Effector memory CD4-positive, alpha-beta T cell (primary cell): ENCODE results near the gene EPB41L4A.
"Not testable (repeated sequence)": the region's sequence is repeated elsewhere in the genome, so short reads cannot be mapped to it uniquely, and the experiment has no call there.

Experiments
- DNase-seq, 3 donors: peaks; one replicate each; pipeline ENCODE4 v3.0.0-alpha.2; 2020
- H3K27ac ChIP-seq: 2 replicates; pipeline ENCODE4 v1.7.0; 2013; ENCODE audit warnings: mild to moderate bottlenecking, low read length, moderate library complexity; ENCODE audit not compliant: insufficient read depth, poor library complexity, severe bottlenecking
- H3K27me3 ChIP-seq: replicated peaks from 2 replicates; pipeline ENCODE4 v1.7.0; 2013; ENCODE audit warnings: mild to moderate bottlenecking, low read length; ENCODE audit not compliant: insufficient read depth, control insufficient read depth, poor library complexity, severe bottlenecking
- H3K36me3 ChIP-seq: 2 replicates; pipeline ENCODE4 v1.7.0; 2013; ENCODE audit warnings: mild to moderate bottlenecking, low read length, moderate library complexity; ENCODE audit not compliant: control insufficient read depth, insufficient read depth
- H3K4me1 ChIP-seq: 2 replicates; pipeline ENCODE4 v1.7.0; 2013; ENCODE audit warnings: low read length, mild to moderate bottlenecking; ENCODE audit not compliant: control insufficient read depth, insufficient read depth, poor library complexity, severe bottlenecking
- H3K4me3 ChIP-seq: 2 replicates; pipeline ENCODE4 v1.7.0; 2013; ENCODE audit warnings: low read length, low read depth, mild to moderate bottlenecking; ENCODE audit not compliant: insufficient read depth, poor library complexity, severe bottlenecking
- H3K9me3 ChIP-seq: 2 replicates; pipeline ENCODE4 v1.7.0; 2013; ENCODE audit warnings: mild to moderate bottlenecking, low read length, moderate library complexity; ENCODE audit not compliant: control insufficient read depth

Gene EPB41L4A

GRCh38 chr5:112208195-112208594 is 210.9 kb downstream of the EPB41L4A start:
- H3K4me3 ChIP-seq, DNase-seq, H3K27ac ChIP-seq, H3K4me1 ChIP-seq, H3K36me3 ChIP-seq, H3K9me3 ChIP-seq, H3K27me3 ChIP-seq: not testable (repeated sequence)

GRCh38 chr5:112205846-112206245 is 213.2 kb downstream of the EPB41L4A start:
- Histone ChIP-seq H3K4me1 (no peaks in the 10 kb centered on the region), H3K36me3 (no peaks in the 10 kb centered on the region), H3K9me3 (no peaks in the 10 kb centered on the region), H3K27me3 (peaks cover 6% of the 10 kb centered on the region), H3K27ac (no peak overlapping the region), H3K4me3 (no peak overlapping the region)
- DNase-seq, result no peak

GRCh38 chr5:112203229-112203628 is 215.8 kb downstream of the EPB41L4A start:
- H3K27me3 ChIP-seq, result peaks cover 6% of the 10 kb centered on the region
- DNase-seq, result no peak
- H3K4me1 ChIP-seq, result no peaks in the 10 kb centered on the region
- no peaks in the 10 kb centered on the region for H3K9me3 ChIP-seq
- no peaks in the 10 kb centered on the region for H3K36me3 ChIP-seq
- H3K27ac ChIP-seq, result no peak overlapping the region
- no peak overlapping the region for H3K4me3 ChIP-seq

GRCh38 chr5:112202694-112203093 is 216.4 kb downstream of the EPB41L4A start:
- H3K4me3 ChIP-seq, result no peak overlapping the region
- H3K27ac ChIP-seq, result no peak overlapping the region
- no peak for DNase-seq
- no peaks in the 10 kb centered on the region for H3K9me3 ChIP-seq
- no peaks in the 10 kb centered on the region for H3K4me1 ChIP-seq
- peaks cover 6% of the 10 kb centered on the region for H3K27me3 ChIP-seq
- no peaks in the 10 kb centered on the region for H3K36me3 ChIP-seq

GRCh38 chr5:112201141-112201540 is 217.9 kb downstream of the EPB41L4A start:
- Histone ChIP-seq H3K9me3 (no peaks in the 10 kb centered on the region), H3K36me3 (no peaks in the 10 kb centered on the region), H3K4me1 (no peaks in the 10 kb centered on the region), H3K4me3 (no peak overlapping the region), H3K27ac (no peak overlapping the region), H3K27me3 (peaks cover 6% of the 10 kb centered on the region)
- DNase-seq, result no peak

GRCh38 chr5:112200131-112200530 is 218.9 kb downstream of the EPB41L4A start:
- no peak for DNase-seq

GRCh38 chr5:112196584-112196983 is 222.5 kb downstream of the EPB41L4A start:
- DNase-seq, result no peak
- Histone ChIP-seq H3K9me3 (no peaks in the 10 kb centered on the region), H3K36me3 (no peaks in the 10 kb centered on the region), H3K27me3 (peaks cover 3% of the 10 kb centered on the region), H3K27ac (no peak overlapping the region), H3K4me1 (no peaks in the 10 kb centered on the region), H3K4me3 (no peak overlapping the region)

More at GRCh38 chr5:112200131-112200530, 218.9 kb downstream of the EPB41L4A start:
- Histone ChIP-seq H3K4me1 (no peaks in the 10 kb centered on the region), H3K4me3 (no peak overlapping the region), H3K9me3 (no peaks in the 10 kb centered on the region), H3K36me3 (no peaks in the 10 kb centered on the region), H3K27me3 (peaks cover 6% of the 10 kb centered on the region), H3K27ac (no peak overlapping the region)

- no peaks in the 10 kb centered on the region for H3K27me3 ChIP-seq
- H3K4me1 ChIP-seq, result no peaks in the 10 kb centered on the region
- H3K36me3 ChIP-seq, result no peaks in the 10 kb centered on the region
- no peak overlapping the region for H3K4me3 ChIP-seq
- no peaks in the 10 kb centered on the region for H3K9me3 ChIP-seq
- no peak overlapping the region for H3K27ac ChIP-seq
- DNase-seq, result no peak
Observed at GRCh38 chr5:112195924-112196323, 223.2 kb downstream of the EPB41L4A start.

- Histone ChIP-seq H3K27ac (no peak overlapping the region), H3K4me1 (no peaks in the 10 kb centered on the region), H3K27me3 (no peaks in the 10 kb centered on the region), H3K4me3 (no peak overlapping the region), H3K36me3 (no peaks in the 10 kb centered on the region), H3K9me3 (no peaks in the 10 kb centered on the region)
- no peak for DNase-seq
Observed at GRCh38 chr5:112192866-112193265, 226.2 kb downstream of the EPB41L4A start.

- DNase-seq, result no peak
- H3K36me3 ChIP-seq, result no peaks in the 10 kb centered on the region
- H3K27me3 ChIP-seq, result no peaks in the 10 kb centered on the region
- no peak overlapping the region for H3K4me3 ChIP-seq
- no peaks in the 10 kb centered on the region for H3K9me3 ChIP-seq
- no peaks in the 10 kb centered on the region for H3K4me1 ChIP-seq
- H3K27ac ChIP-seq, result no peak overlapping the region
Observed at GRCh38 chr5:112192072-112192471, 227.0 kb downstream of the EPB41L4A start.

GRCh38 chr5:112189391-112189790 is 229.7 kb downstream of the EPB41L4A start:
- no peak for DNase-seq
- H3K27ac ChIP-seq, result no peak overlapping the region
- no peaks in the 10 kb centered on the region for H3K36me3 ChIP-seq
- H3K4me3 ChIP-seq, result no peak overlapping the region
- H3K9me3 ChIP-seq, result no peaks in the 10 kb centered on the region
- no peaks in the 10 kb centered on the region for H3K4me1 ChIP-seq
- no peaks in the 10 kb centered on the region for H3K27me3 ChIP-seq
